Vagina (tissue), 2 donors: Measurements from ENCODE around the gene CADM2. TPM values are rescaled to one million over a fixed set of nuclear protein-coding genes. Genes with fewer than 3 reads are reported as not detected.
"Not testable (repeated sequence)": the region's sequence is repeated elsewhere in the genome, so short reads cannot be mapped to it uniquely, and the experiment has no call there.

Experiments used
- DNase-seq, 2 donors: peaks; one replicate each; pipeline ENCODE4 v3.0.0-alpha.2; 2017; ENCODE audit errors: extremely low spot score in 2 of 2
- H3K27ac ChIP-seq: fragments of 200-600 bp; sonication (generic); one replicate; pipeline ENCODE4 v1.5.1; 2019
- H3K27me3 ChIP-seq: fragments of 200-600 bp; sonication (generic); one replicate; pipeline ENCODE4 v1.5.1; 2019
- H3K36me3 ChIP-seq, 2 donors: fragments of 200-600 bp; sonication (generic); one replicate each; pipeline ENCODE4 v1.5.1; 2017 to 2019
- H3K4me1 ChIP-seq: fragments of 200-600 bp; sonication (generic); one replicate; pipeline ENCODE4 v1.5.1; 2019
- H3K4me3 ChIP-seq, 2 donors: fragments of 200-600 bp; sonication (generic); 1 replicate in 1 of 2; 2 replicates in 1 of 2; pipeline ENCODE4 v1.5.1; 2016 to 2019
- H3K9me3 ChIP-seq: fragments of 200-600 bp; sonication (generic); one replicate; pipeline ENCODE4 v1.5.1; 2019
- CTCF ChIP-seq, 3 experiments: fragments of 450-650 bp in 2 of 3; fragments of 200-600 bp in 1 of 3; sonication (generic) in 1 of 3; IDR thresholded peaks; one replicate each; pipeline ENCODE4 v1.5.1; 2017 to 2019; ENCODE audit warnings: antibody characterized with exemption in 3 of 3, mild to moderate bottlenecking in 2 of 3, moderate library complexity in 2 of 3
- POLR2A ChIP-seq, 2 donors: fragments of 450-650 bp; IDR thresholded peaks; one replicate each; pipeline ENCODE4 v1.6.1; 2017; ENCODE audit warnings: antibody characterized with exemption in 2 of 2, mild to moderate bottlenecking in 2 of 2, moderate library complexity in 2 of 2
- POLR2AphosphoS5 ChIP-seq, 2 donors: sonication (generic); formaldehyde crosslinking; IDR thresholded peaks; one replicate each; pipeline ENCODE4 v1.9.0; 2017; ENCODE audit warnings: antibody characterized with exemption in 2 of 2, mild to moderate bottlenecking in 2 of 2, low read depth in 1 of 2; ENCODE audit not compliant: insufficient read depth in 1 of 2
- intact Hi-C: fragments of 100-400 bp; cut with DNase I; formaldehyde crosslinking; loops from one replicate; pipeline ENCODE4 v1.15.1; 2023
- total RNA-seq: library from RNA; depleted of rRNA; stranded (reverse); fragments of >200 nt; gene quantifications from one replicate; pipeline ENCODE4 v1.2.3, GENCODE V29; 2016

The CADM2 gene
- total RNA-seq, 1 donor from 2014 or later = 3.7 TPM

GRCh38 chr3:85678713-85679112 is 719.9 kb downstream of the CADM2 start:
- DNase-seq = no peak
- no peak for TF ChIP-seq CTCF (IDR thresholded peaks at IDR 0.05)
- no peak for TF ChIP-seq POLR2A (IDR thresholded peaks at IDR 0.05)
- TF ChIP-seq POLR2AphosphoS5 (IDR thresholded peaks at IDR 0.05; ENCODE audit: insufficient read depth in 1 of 2, low read depth in 1 of 2) = no peak
- Histone ChIP-seq H3K27me3 (no peaks in the 10 kb centered on the region), H3K4me1 (no peaks in the 10 kb centered on the region), H3K9me3 (no peaks in the 10 kb centered on the region), H3K36me3 (no peaks in the 10 kb centered on the region), H3K27ac (no peak overlapping the region), H3K4me3 (no peak overlapping the region)
- intact Hi-C loops = no loop called here

- H3K27ac ChIP-seq = no peak overlapping the region
- H3K4me1 ChIP-seq = no peaks in the 10 kb centered on the region
- intact Hi-C loops = no loop called here
- no peaks in the 10 kb centered on the region for H3K27me3 ChIP-seq
- no peaks in the 10 kb centered on the region for H3K9me3 ChIP-seq
- no peak for DNase-seq
- no peak overlapping the region for H3K4me3 ChIP-seq
- no peaks in the 10 kb centered on the region for H3K36me3 ChIP-seq
- TF ChIP-seq POLR2A (IDR thresholded peaks at IDR 0.05) (no peak), POLR2AphosphoS5 (IDR thresholded peaks at IDR 0.05; ENCODE audit: insufficient read depth in 1 of 2, low read depth in 1 of 2) (no peak), CTCF (IDR thresholded peaks at IDR 0.05) (no peak)
Measured at GRCh38 chr3:85681906-85682305, 723.1 kb downstream of the CADM2 start.

- no peak for DNase-seq
- no peaks in the 10 kb centered on the region for H3K9me3 ChIP-seq
- no peak for TF ChIP-seq CTCF (IDR thresholded peaks at IDR 0.05)
- no peak for TF ChIP-seq POLR2A (IDR thresholded peaks at IDR 0.05)
- no peak for TF ChIP-seq POLR2AphosphoS5 (IDR thresholded peaks at IDR 0.05; ENCODE audit: insufficient read depth in 1 of 2, low read depth in 1 of 2)
- no peaks in the 10 kb centered on the region for H3K36me3 ChIP-seq
- no peaks in the 10 kb centered on the region for H3K4me1 ChIP-seq
- H3K27me3 ChIP-seq = no peaks in the 10 kb centered on the region
- intact Hi-C loops = no loop called here
- no peak overlapping the region for H3K27ac ChIP-seq
- H3K4me3 ChIP-seq = no peak overlapping the region
Measured at GRCh38 chr3:85691196-85691595, 732.4 kb downstream of the CADM2 start.

GRCh38 chr3:85697156-85697555 is 738.4 kb downstream of the CADM2 start:
- no peaks in the 10 kb centered on the region for H3K4me1 ChIP-seq
- intact Hi-C loops = no loop called here
- H3K36me3 ChIP-seq = no peaks in the 10 kb centered on the region
- H3K27me3 ChIP-seq = no peaks in the 10 kb centered on the region
- H3K9me3 ChIP-seq = no peaks in the 10 kb centered on the region
- H3K27ac ChIP-seq = no peak overlapping the region
- TF ChIP-seq POLR2AphosphoS5 (IDR thresholded peaks at IDR 0.05; ENCODE audit: insufficient read depth in 1 of 2, low read depth in 1 of 2) (no peak), CTCF (IDR thresholded peaks at IDR 0.05) (no peak), POLR2A (IDR thresholded peaks at IDR 0.05) (no peak)
- no peak overlapping the region for H3K4me3 ChIP-seq
- DNase-seq = no peak

- Histone ChIP-seq H3K36me3 (no peaks in the 10 kb centered on the region), H3K9me3 (no peaks in the 10 kb centered on the region), H3K4me1 (no peaks in the 10 kb centered on the region), H3K27ac (no peak overlapping the region), H3K4me3 (no peak overlapping the region), H3K27me3 (no peaks in the 10 kb centered on the region)
- no peak for DNase-seq
- intact Hi-C loops = no loop called here
- TF ChIP-seq CTCF (IDR thresholded peaks at IDR 0.05) (no peak), POLR2AphosphoS5 (IDR thresholded peaks at IDR 0.05; ENCODE audit: insufficient read depth in 1 of 2, low read depth in 1 of 2) (no peak), POLR2A (IDR thresholded peaks at IDR 0.05) (no peak)
Measured at GRCh38 chr3:85706130-85706529, 747.3 kb downstream of the CADM2 start.

- H3K4me1 ChIP-seq, H3K9me3 ChIP-seq, H3K36me3 ChIP-seq, H3K27ac ChIP-seq, H3K4me3 ChIP-seq, DNase-seq, H3K27me3 ChIP-seq, intact Hi-C loops: not testable (repeated sequence)
Measured at GRCh38 chr3:85708325-85708724, 749.5 kb downstream of the CADM2 start.
